PC-3 (cell line): ENCODE data around the gene ZSWIM7. TPM values are rescaled to one million over a fixed set of nuclear protein-coding genes. Genes with fewer than 3 reads are reported as not detected.

Source experiments
- ATAC-seq: fragments of 200-7000 bp; cut with Tn5 transposase; 2 replicates; pipeline ENCODE4 v1.9.1; 2020; ENCODE audit warnings: mild to moderate bottlenecking, moderate library complexity
- BruUV-seq: library from RNA; stranded (reverse); fragments of 400-500 nt; replicated peaks from 2 replicates; lab custom pipeline; 2021; lab: Mats Ljungman, UMichigan
- CTCF ChIA-PET: fragments of 300-600 bp; sonication (Branson Sonifier 250); formaldehyde crosslinking; loops from one replicate; lab custom pipeline; 2022; ENCODE audit warnings: antibody characterized with exemption; lab: Charles Lee
- POLR2A ChIA-PET: fragments of 300-600 bp; sonication (Branson Sonifier 250); formaldehyde crosslinking; loops from one replicate; lab custom pipeline; 2022; ENCODE audit warnings: antibody characterized with exemption; ENCODE audit not compliant: unreplicated experiment; lab: Charles Lee
- DNase-seq: peaks from one replicate; pipeline ENCODE4 v3.0.0-alpha.2; 2015
- H2AFZ ChIP-seq: fragments of 300-600 bp; sonication (generic); 2 replicates; pipeline ENCODE4 v1.6.0; 2016; ENCODE audit warnings: antibody characterized with exemption, low read length
- H3F3A ChIP-seq: fragments of 300-600 bp; sonication (generic); one replicate; pipeline ENCODE4 v1.6.0; 2017; ENCODE audit warnings: antibody characterized with exemption, low read length, control low read depth, mild to moderate bottlenecking; ENCODE audit not compliant: unreplicated experiment
- H3K27ac ChIP-seq: fragments of 300-600 bp; sonication (generic); 2 replicates; pipeline ENCODE4 v1.5.1; 2016; ENCODE audit warnings: mild to moderate bottlenecking, low read length
- H3K27me3 ChIP-seq: fragments of 300-600 bp; sonication (generic); 2 replicates; pipeline ENCODE4 v1.6.1; 2016; ENCODE audit warnings: low read length, mixed read lengths
- H3K36me3 ChIP-seq: fragments of 300-600 bp; sonication (generic); 2 replicates; pipeline ENCODE4 v1.6.1; 2016; ENCODE audit warnings: low read depth, mixed run types, low read length, mixed read lengths
- H3K4me1 ChIP-seq: fragments of 300-600 bp; sonication (generic); 2 replicates; pipeline ENCODE4 v1.5.1; 2016; ENCODE audit warnings: low read length; ENCODE audit not compliant: insufficient read depth
- H3K4me2 ChIP-seq: fragments of 300-600 bp; sonication (generic); 2 replicates; pipeline ENCODE4 v1.6.0; 2016; ENCODE audit warnings: low read length
- H3K4me3 ChIP-seq: fragments of 300-600 bp; sonication (generic); 2 replicates; pipeline ENCODE4 v1.5.1; 2016; ENCODE audit warnings: mild to moderate bottlenecking, low read length, mixed read lengths
- H3K79me2 ChIP-seq: fragments of 300-600 bp; sonication (generic); 2 replicates; pipeline ENCODE4 v1.6.1; 2017; ENCODE audit warnings: low read length, mixed read lengths
- H3K9ac ChIP-seq: fragments of 300-600 bp; sonication (generic); 2 replicates; pipeline ENCODE4 v1.6.0; 2016; ENCODE audit warnings: mild to moderate bottlenecking, low read length
- H3K9me2 ChIP-seq: fragments of 300-600 bp; sonication (generic); replicated peaks from 2 replicates; pipeline ENCODE4 v1.6.1; 2016; ENCODE audit warnings: mixed run types, low read length, mixed read lengths
- H3K9me3 ChIP-seq: fragments of 300-600 bp; sonication (generic); 2 replicates; pipeline ENCODE4 v1.6.1; 2016; ENCODE audit warnings: low read length, mixed read lengths
- H4K20me1 ChIP-seq: fragments of 300-600 bp; sonication (generic); 2 replicates; pipeline ENCODE4 v1.6.1; 2016; ENCODE audit warnings: low read length, mixed read lengths
- CTCF ChIP-seq: fragments of 300-600 bp; sonication (generic); conservative IDR thresholded peaks from 2 replicates; pipeline ENCODE4 v1.5.1; 2017; ENCODE audit warnings: antibody characterized with exemption, low read depth, mild to moderate bottlenecking, low read length
- EZH2 ChIP-seq: fragments of 300-600 bp; sonication (generic); IDR thresholded peaks from one replicate; pipeline ENCODE4 v1.6.1; 2017; ENCODE audit warnings: antibody characterized with exemption, mild to moderate bottlenecking, low read length; ENCODE audit not compliant: unreplicated experiment
- EZH2phosphoT487 ChIP-seq: fragments of 300-600 bp; sonication (generic); IDR thresholded peaks from 2 replicates; pipeline ENCODE4 v1.6.1; 2018; ENCODE audit warnings: mild to moderate bottlenecking, antibody characterized with exemption, low read length, borderline replicate concordance
- intact Hi-C: fragments of 100-400 bp; cut with micrococcal nuclease; formaldehyde crosslinking; loops from 2 replicates; pipeline ENCODE4 v1.9.0; 2023
- total RNA-seq: library from RNA; depleted of rRNA; stranded (reverse); fragments of >200 nt; gene quantifications from 2 replicates; pipeline ENCODE4 v1.2.3, GENCODE V29; 2014

Gene ZSWIM7
- total RNA-seq, 1 experiment from 2014 or later: 97.6 TPM

GRCh38 chr17:15945527-15946191 lies 53.8 kb downstream of the ZSWIM7 start:
- Histone ChIP-seq H3K36me3 (peaks cover 9% of the 10 kb centered on the region), H3K9me2 (no peaks in the 10 kb centered on the region), H3K4me1 (peaks cover 57% of the 10 kb centered on the region), H3K9ac (peak overlapping the region; percentile 99), H2AFZ (peak overlapping the region; percentile 77), H3K79me2 (peaks cover 56% of the 10 kb centered on the region), H3K27me3 (no peaks in the 10 kb centered on the region), H3F3A (peaks cover 10% of the 10 kb centered on the region), H3K4me3 (peak overlapping the region; percentile 81), H3K9me3 (no peaks in the 10 kb centered on the region), H3K4me2 (peak overlapping the region; percentile 96), H3K27ac (peak overlapping the region; percentile 83), H4K20me1 (0 out of 2 replicates have a peak, but pooled peaks cover 4% of the 10 kb centered on the region)
- DNase-seq (no peak), ATAC-seq (no peak)
- intact Hi-C loops: loop anchor here (5.0 kb wide), 1 partner anchor 118 kb away; no protein-coding TSS in a partner anchor
- POLR2A ChIA-PET: interaction anchor here (1.0 kb wide), 1 partner anchor 21 kb away, joined by 5 read pairs; no protein-coding TSS in a partner anchor
- CTCF ChIA-PET: interaction anchor here (0.7 to 1.7 kb wide), 3 partner anchors 8 to 52 kb away, joined by 3 to 5 read pairs (median 5); no protein-coding TSS in a partner anchor
- TF ChIP-seq CTCF (no peak), EZH2 (no peak), EZH2phosphoT487 (no peak)
- BruUV-seq: no TSS peak

- no peaks in the 10 kb centered on the region for H3K9me2 ChIP-seq
- H3K4me1 ChIP-seq: peaks cover 57% of the 10 kb centered on the region
- intact Hi-C loops: loop anchor here (5.0 kb wide), 1 partner anchor 118 kb away; no protein-coding TSS in a partner anchor
- H4K20me1 ChIP-seq: 0 out of 2 replicates have a peak, but pooled peaks cover 4% of the 10 kb centered on the region
- H3K27me3 ChIP-seq: no peaks in the 10 kb centered on the region
- H3K4me2 ChIP-seq: peak within 1 kb of the TSS; percentile 96
- H3K9me3 ChIP-seq: no peaks in the 10 kb centered on the region
- H3K9ac ChIP-seq: peak within 1 kb of the TSS; percentile 99
- ATAC-seq: peak; percentile 62
- ChIA-PET CTCF (interaction anchor here (0.6 to 1.7 kb wide), 5 partner anchors 9 to 106 kb away, joined by 3 to 5 read pairs (median 3); no protein-coding TSS in a partner anchor), POLR2A (interaction anchor here (1.0 kb wide), 1 partner anchor 21 kb away, joined by 5 read pairs; no protein-coding TSS in a partner anchor)
- H3K4me3 ChIP-seq: peak within 1 kb of the TSS; percentile 81
- TF ChIP-seq CTCF: peak; percentile 61
- no peak for TF ChIP-seq EZH2
- H2AFZ ChIP-seq: peak within 1 kb of the TSS; percentile 77
- peaks cover 49% of the 10 kb centered on the region for H3K79me2 ChIP-seq
- peaks cover 2% of the 10 kb centered on the region; the same call in 1 of the 2 replicates for H3K36me3 ChIP-seq
- peaks cover 10% of the 10 kb centered on the region for H3F3A ChIP-seq
- BruUV-seq: no TSS peak
- peak within 1 kb of the TSS; percentile 83 for H3K27ac ChIP-seq
- DNase-seq: peak; percentile 86
Measured at GRCh38 chr17:15944759-15945526, 54.6 kb downstream of the ZSWIM7 start, which contains the start of gene ADORA2B. ADORA2B (plus strand) TSS chr17:15945130; CDS start chr17:15945249, 119 bp downstream.
